HL-60 (cell line): ENCODE measurements around the gene SLC6A11.

Experiments
- DNase-seq, 2 experiments: peaks; one replicate each; pipeline ENCODE4 v3.0.0-alpha.2; 2010 to 2020; ENCODE audit warnings: low read depth in 1 of 2, low spot score in 1 of 2
- H3K27ac ChIP-seq: fragments of 250-450 bp; sonication (Bioruptor Pico); replicated peaks from 2 replicates; pipeline ENCODE4 v1.5.1; 2020; ENCODE audit warnings: mild to moderate bottlenecking, moderate library complexity
- H3K27me3 ChIP-seq: fragments of 250-450 bp; sonication (Bioruptor Pico); 2 replicates; pipeline ENCODE4 v1.5.1; 2021; ENCODE audit warnings: mild to moderate bottlenecking, moderate library complexity; ENCODE audit not compliant: insufficient read depth, poor library complexity, severe bottlenecking
- H3K4me3 ChIP-seq: replicated peaks from 2 replicates; pipeline ENCODE4 v1.5.1; 2011; ENCODE audit warnings: mild to moderate bottlenecking, control low read depth, low read length; ENCODE audit not compliant: insufficient read depth
- CTCF ChIP-seq: IDR thresholded peaks from one replicate; pipeline ENCODE4 v1.5.1; 2011; ENCODE audit warnings: low read length, control low read depth, inconsistent platforms; ENCODE audit not compliant: insufficient read depth
- GABPA ChIP-seq: IDR thresholded peaks from 2 replicates; pipeline ENCODE4 v1.6.1; 2012; ENCODE audit warnings: low read depth
- POLR2AphosphoS5 ChIP-seq: IDR thresholded peaks from 2 replicates; pipeline ENCODE4 v1.6.1; 2012; ENCODE audit warnings: low read depth
- REST ChIP-seq: IDR thresholded peaks from 2 replicates; pipeline ENCODE4 v1.6.1; 2012; ENCODE audit warnings: low read depth; ENCODE audit not compliant: insufficient replicate concordance
- SPI1 ChIP-seq: IDR thresholded peaks from 2 replicates; pipeline ENCODE4 v1.6.1; 2012; ENCODE audit warnings: low read depth, mild to moderate bottlenecking, borderline replicate concordance

The SLC6A11 gene

GRCh38 chr3:10970306-10970960, 154.4 kb downstream of the SLC6A11 start:
- DNase-seq, result no peak
- H3K27ac ChIP-seq, result no peak overlapping the region
- no peak for TF ChIP-seq CTCF
- TF ChIP-seq GABPA, result no peak
- TF ChIP-seq REST, result no peak
- no peak for TF ChIP-seq SPI1
- no peak for TF ChIP-seq POLR2AphosphoS5
- peaks cover 11% of the 10 kb centered on the region for H3K27me3 ChIP-seq
- no peak overlapping the region for H3K4me3 ChIP-seq

GRCh38 chr3:10972072-10972782, 156.2 kb downstream of the SLC6A11 start:
- Histone ChIP-seq H3K27ac (no peak overlapping the region), H3K27me3 (peaks cover 11% of the 10 kb centered on the region), H3K4me3 (no peak overlapping the region)
- TF ChIP-seq POLR2AphosphoS5 (no peak), REST (no peak)
- DNase-seq, result no peak

- no peak overlapping the region for H3K4me3 ChIP-seq
- H3K27ac ChIP-seq, result no peak overlapping the region
- TF ChIP-seq GABPA, result no peak
- H3K27me3 ChIP-seq, result peaks cover 11% of the 10 kb centered on the region
- no peak for DNase-seq
These were observed 157.1 kb downstream of the SLC6A11 start for GRCh38 chr3:10973046-10973595.

- DNase-seq, result no peak
- H3K4me3 ChIP-seq, result no peak overlapping the region
- TF ChIP-seq CTCF (no peak), POLR2AphosphoS5 (no peak)
- H3K27ac ChIP-seq, result no peak overlapping the region
- peaks cover 11% of the 10 kb centered on the region for H3K27me3 ChIP-seq
These were observed 158.1 kb downstream of the SLC6A11 start for GRCh38 chr3:10974131-10974530.
